CD8-positive, alpha-beta memory T cell (primary cell): ENCODE results near the gene CLNK. TPM values are rescaled to one million over a fixed set of nuclear protein-coding genes. Genes with fewer than 3 reads are reported as not detected.

ENCODE experiments used
- CTCF ChIA-PET: fragments of 350-600 bp; sonication (Branson Sonifier 250); formaldehyde crosslinking; loops from one replicate; lab custom pipeline; 2021; ENCODE audit warnings: antibody characterized with exemption; lab: Charles Lee
- POLR2A ChIA-PET: fragments of 350-600 bp; sonication (Branson Sonifier 250); formaldehyde crosslinking; loops from one replicate; lab custom pipeline; 2021; ENCODE audit warnings: antibody characterized with exemption; lab: Charles Lee
- DNase-seq, 5 donors: peaks; one replicate each; pipeline versions ENCODE4 v3.0.0 to v3.0.0-alpha.2; 2020 to 2022; ENCODE audit warnings: mixed read lengths in 1 of 5
- H3K27ac ChIP-seq: one replicate; pipeline ENCODE4 v1.7.0; 2013; ENCODE audit warnings: low read depth, mild to moderate bottlenecking, low read length, moderate library complexity
- H3K27me3 ChIP-seq: 2 replicates; pipeline ENCODE4 v1.7.0; 2013; ENCODE audit warnings: low read length, mild to moderate bottlenecking; ENCODE audit not compliant: insufficient read depth, poor library complexity, severe bottlenecking
- H3K36me3 ChIP-seq: 2 replicates; pipeline ENCODE4 v1.7.0; 2013; ENCODE audit warnings: mild to moderate bottlenecking, low read length, moderate library complexity; ENCODE audit not compliant: insufficient read depth
- H3K4me1 ChIP-seq: 2 replicates; pipeline ENCODE4 v1.7.0; 2013; ENCODE audit warnings: mild to moderate bottlenecking, low read length, moderate library complexity; ENCODE audit not compliant: insufficient read depth
- H3K4me3 ChIP-seq: 2 replicates; pipeline ENCODE4 v1.7.0; 2013; ENCODE audit warnings: mild to moderate bottlenecking, low read length
- H3K9me3 ChIP-seq: 2 replicates; pipeline ENCODE4 v1.7.0; 2013; ENCODE audit warnings: mild to moderate bottlenecking, low read length
- H3K27ac Mint-ChIP-seq, 8 donors: one replicate each; pipeline ENCODE4 v1.8.0; 2020 to 2021; ENCODE audit warnings: mixed read lengths in 8 of 8, mild to moderate bottlenecking in 6 of 8, inconsistent platforms in 3 of 8, moderate library complexity in 3 of 8
- H3K27me3 Mint-ChIP-seq, 2 donors: one replicate each; pipeline ENCODE4 v1.8.0; 2020 to 2021; ENCODE audit warnings: mixed read lengths in 2 of 2, mild to moderate bottlenecking in 1 of 2, moderate library complexity in 1 of 2
- H3K36me3 Mint-ChIP-seq, 3 donors: one replicate each; pipeline ENCODE4 v1.8.0; 2020 to 2021; ENCODE audit warnings: mixed read lengths in 3 of 3, inconsistent platforms in 1 of 3, mild to moderate bottlenecking in 1 of 3
- H3K4me1 Mint-ChIP-seq, 3 donors: one replicate each; pipeline ENCODE4 v1.8.0; 2020 to 2021; ENCODE audit warnings: mixed read lengths in 3 of 3, inconsistent platforms in 1 of 3, mild to moderate bottlenecking in 1 of 3
- H3K4me3 Mint-ChIP-seq, 7 donors: one replicate each; pipeline ENCODE4 v1.8.0; 2020 to 2021; ENCODE audit warnings: mixed read lengths in 7 of 7, mild to moderate bottlenecking in 6 of 7, moderate library complexity in 4 of 7, inconsistent platforms in 2 of 7
- H3K9me3 Mint-ChIP-seq, 5 donors: one replicate each; pipeline ENCODE4 v1.8.0; 2020 to 2022; ENCODE audit warnings: mixed read lengths in 5 of 5, mild to moderate bottlenecking in 3 of 5, moderate library complexity in 2 of 5, inconsistent platforms in 1 of 5
- polyA plus RNA-seq: library from polyadenylated mRNA; unstranded; fragments of 300-500 nt; fragmentation: Illumina TruSeq; gene quantifications from one replicate; pipeline ENCODE4 v1.2.3, GENCODE V29; 2021
- total RNA-seq, 2 experiments: library from RNA; stranded (reverse); gene quantifications; one replicate each; pipeline ENCODE4 v1.2.3, GENCODE V29; 2021

CLNK gene
- total and polyA plus RNA-seq, 3 experiments from 2014 or later = 0.11 to 0.31 TPM; not detected in 1

GRCh38 chr4:10635091-10635490 is 49.5 kb downstream of the CLNK start:
- no peaks in the 10 kb centered on the region for H3K4me1 ChIP-seq
- H3K27ac ChIP-seq = no peak overlapping the region
- Mint-ChIP-seq H3K27ac (peak overlapping the region in 1 of 8 donors; percentile 35), H3K9me3 (peaks cover 0 to 1% (median 0%) of the 10 kb centered on the region in 5 donors), H3K36me3 (peaks cover 0 to 3% (median 0%) of the 10 kb centered on the region in 3 donors), H3K4me3 (no peak overlapping the region), H3K4me1 (no peaks in the 10 kb centered on the region), H3K27me3 (peaks cover 0 to 4% of the 10 kb centered on the region in 2 donors)
- H3K4me3 ChIP-seq = no peak overlapping the region
- ChIA-PET CTCF (no interaction called here), POLR2A (no interaction called here)
- no peaks in the 10 kb centered on the region for H3K27me3 ChIP-seq
- no peaks in the 10 kb centered on the region for H3K9me3 ChIP-seq
- no peaks in the 10 kb centered on the region for H3K36me3 ChIP-seq
- DNase-seq = no peak

- Histone ChIP-seq H3K9me3 (no peaks in the 10 kb centered on the region), H3K4me1 (no peaks in the 10 kb centered on the region), H3K27ac (no peak overlapping the region), H3K36me3 (no peaks in the 10 kb centered on the region), H3K4me3 (no peak overlapping the region), H3K27me3 (no peaks in the 10 kb centered on the region)
- ChIA-PET CTCF (no interaction called here), POLR2A (no interaction called here)
- Mint-ChIP-seq H3K9me3 (peaks cover 0 to 1% (median 0%) of the 10 kb centered on the region in 5 donors), H3K4me3 (no peak overlapping the region), H3K4me1 (peaks cover 0 to 8% (median 7%) of the 10 kb centered on the region in 3 donors), H3K36me3 (peaks cover 0 to 3% (median 0%) of the 10 kb centered on the region in 3 donors), H3K27me3 (peaks cover 0 to 7% of the 10 kb centered on the region in 2 donors), H3K27ac (peak overlapping the region in 1 of 8 donors; percentile 27)
- peak in 2 of 5 donors; percentile 3 to 15 for DNase-seq
These were observed 55.2 kb downstream of the CLNK start for GRCh38 chr4:10629394-10629793.

- Mint-ChIP-seq H3K4me1 (peaks cover 0 to 8% (median 7%) of the 10 kb centered on the region in 3 donors), H3K9me3 (no peaks in the 10 kb centered on the region), H3K36me3 (no peaks in the 10 kb centered on the region), H3K4me3 (no peak overlapping the region), H3K27ac (no peak overlapping the region), H3K27me3 (peaks cover 3 to 4% of the 10 kb centered on the region in 2 donors)
- no peaks in the 10 kb centered on the region for H3K4me1 ChIP-seq
- no peak overlapping the region for H3K27ac ChIP-seq
- H3K36me3 ChIP-seq = no peaks in the 10 kb centered on the region
- H3K27me3 ChIP-seq = no peaks in the 10 kb centered on the region
- H3K4me3 ChIP-seq = no peak overlapping the region
- no peaks in the 10 kb centered on the region for H3K9me3 ChIP-seq
- POLR2A ChIA-PET = no interaction called here
- no peak for DNase-seq
- CTCF ChIA-PET = no interaction called here
These were observed 59.4 kb downstream of the CLNK start for GRCh38 chr4:10625131-10625530.

GRCh38 chr4:10623862-10624261 is 60.7 kb downstream of the CLNK start:
- Mint-ChIP-seq H3K4me1 (peaks cover 0 to 2% (median 0%) of the 10 kb centered on the region in 3 donors), H3K4me3 (no peak overlapping the region), H3K27me3 (peaks cover 1 to 6% of the 10 kb centered on the region in 2 donors), H3K27ac (no peak overlapping the region), H3K36me3 (no peaks in the 10 kb centered on the region), H3K9me3 (no peaks in the 10 kb centered on the region)
- no peak overlapping the region for H3K27ac ChIP-seq
- no peak for DNase-seq
- H3K9me3 ChIP-seq = no peaks in the 10 kb centered on the region
- H3K4me3 ChIP-seq = no peak overlapping the region
- CTCF ChIA-PET = no interaction called here
- no peaks in the 10 kb centered on the region for H3K36me3 ChIP-seq
- POLR2A ChIA-PET = no interaction called here
- no peaks in the 10 kb centered on the region for H3K27me3 ChIP-seq
- no peaks in the 10 kb centered on the region for H3K4me1 ChIP-seq

- ChIA-PET CTCF (no interaction called here), POLR2A (no interaction called here)
- no peak for DNase-seq
- Histone ChIP-seq H3K27ac (no peak overlapping the region), H3K4me3 (no peak overlapping the region), H3K9me3 (no peaks in the 10 kb centered on the region), H3K4me1 (no peaks in the 10 kb centered on the region), H3K27me3 (no peaks in the 10 kb centered on the region), H3K36me3 (no peaks in the 10 kb centered on the region)
- no peaks in the 10 kb centered on the region for H3K4me1 Mint-ChIP-seq
- no peak overlapping the region for H3K4me3 Mint-ChIP-seq
- H3K27me3 Mint-ChIP-seq = peaks cover 1 to 6% of the 10 kb centered on the region in 2 donors
- H3K9me3 Mint-ChIP-seq = no peaks in the 10 kb centered on the region
- H3K27ac Mint-ChIP-seq = no peak overlapping the region
- no peaks in the 10 kb centered on the region for H3K36me3 Mint-ChIP-seq
These were observed 61.3 kb downstream of the CLNK start for GRCh38 chr4:10623241-10623640.

GRCh38 chr4:10622728-10623127 is 61.8 kb downstream of the CLNK start:
- Histone ChIP-seq H3K4me3 (no peak overlapping the region), H3K4me1 (no peaks in the 10 kb centered on the region), H3K27ac (no peak overlapping the region), H3K36me3 (no peaks in the 10 kb centered on the region), H3K27me3 (no peaks in the 10 kb centered on the region), H3K9me3 (no peaks in the 10 kb centered on the region)
- H3K4me3 Mint-ChIP-seq = no peak overlapping the region
- peaks cover 1 to 8% of the 10 kb centered on the region in 2 donors for H3K27me3 Mint-ChIP-seq
- no peaks in the 10 kb centered on the region for H3K4me1 Mint-ChIP-seq
- no peaks in the 10 kb centered on the region for H3K9me3 Mint-ChIP-seq
- DNase-seq = peak in 1 of 5 donors; percentile 2
- CTCF ChIA-PET = no interaction called here
- POLR2A ChIA-PET = no interaction called here
- H3K36me3 Mint-ChIP-seq = no peaks in the 10 kb centered on the region
- no peak overlapping the region for H3K27ac Mint-ChIP-seq

- Histone ChIP-seq H3K4me3 (no peak overlapping the region), H3K9me3 (no peaks in the 10 kb centered on the region), H3K27me3 (no peaks in the 10 kb centered on the region), H3K27ac (no peak overlapping the region), H3K4me1 (no peaks in the 10 kb centered on the region), H3K36me3 (no peaks in the 10 kb centered on the region)
- Mint-ChIP-seq H3K27ac (no peak overlapping the region), H3K36me3 (no peaks in the 10 kb centered on the region), H3K4me3 (no peak overlapping the region), H3K27me3 (peaks cover 2 to 10% of the 10 kb centered on the region in 2 donors), H3K4me1 (no peaks in the 10 kb centered on the region), H3K9me3 (no peaks in the 10 kb centered on the region)
- ChIA-PET CTCF (no interaction called here), POLR2A (no interaction called here)
- no peak for DNase-seq
These were observed 63.6 kb downstream of the CLNK start for GRCh38 chr4:10620935-10621488.

GRCh38 chr4:10619855-10620254 is 64.7 kb downstream of the CLNK start:
- POLR2A ChIA-PET = no interaction called here

More at GRCh38 chr4:10619855-10620254, 64.7 kb downstream of the CLNK start:
- Mint-ChIP-seq H3K9me3 (no peaks in the 10 kb centered on the region), H3K36me3 (no peaks in the 10 kb centered on the region), H3K27ac (no peak overlapping the region), H3K4me3 (no peak overlapping the region), H3K4me1 (no peaks in the 10 kb centered on the region), H3K27me3 (peaks cover 1 to 10% of the 10 kb centered on the region in 2 donors)
- Histone ChIP-seq H3K27ac (no peak overlapping the region), H3K27me3 (no peaks in the 10 kb centered on the region), H3K4me1 (no peaks in the 10 kb centered on the region), H3K9me3 (no peaks in the 10 kb centered on the region), H3K36me3 (no peaks in the 10 kb centered on the region), H3K4me3 (no peak overlapping the region)
- DNase-seq = no peak
- CTCF ChIA-PET = no interaction called here
